ENCODE measurements around the gene PSMF1.

GRCh38 chr20:1204113-1204512, 85.7 kb downstream of the PSMF1 start:
- TF ChIP-seq, protein P1, sequence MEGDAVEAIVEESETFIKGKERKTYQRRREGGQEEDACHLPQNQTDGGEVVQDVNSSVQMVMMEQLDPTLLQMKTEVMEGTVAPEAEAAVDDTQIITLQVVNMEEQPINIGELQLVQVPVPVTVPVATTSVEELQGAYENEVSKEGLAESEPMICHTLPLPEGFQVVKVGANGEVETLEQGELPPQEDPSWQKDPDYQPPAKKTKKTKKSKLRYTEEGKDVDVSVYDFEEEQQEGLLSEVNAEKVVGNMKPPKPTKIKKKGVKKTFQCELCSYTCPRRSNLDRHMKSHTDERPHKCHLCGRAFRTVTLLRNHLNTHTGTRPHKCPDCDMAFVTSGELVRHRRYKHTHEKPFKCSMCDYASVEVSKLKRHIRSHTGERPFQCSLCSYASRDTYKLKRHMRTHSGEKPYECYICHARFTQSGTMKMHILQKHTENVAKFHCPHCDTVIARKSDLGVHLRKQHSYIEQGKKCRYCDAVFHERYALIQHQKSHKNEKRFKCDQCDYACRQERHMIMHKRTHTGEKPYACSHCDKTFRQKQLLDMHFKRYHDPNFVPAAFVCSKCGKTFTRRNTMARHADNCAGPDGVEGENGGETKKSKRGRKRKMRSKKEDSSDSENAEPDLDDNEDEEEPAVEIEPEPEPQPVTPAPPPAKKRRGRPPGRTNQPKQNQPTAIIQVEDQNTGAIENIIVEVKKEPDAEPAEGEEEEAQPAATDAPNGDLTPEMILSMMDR (conservative IDR thresholded peaks at IDR 0.05; ENCODE audit: low read depth, low read length), result no peak
- TF ChIP-seq, protein P2, sequence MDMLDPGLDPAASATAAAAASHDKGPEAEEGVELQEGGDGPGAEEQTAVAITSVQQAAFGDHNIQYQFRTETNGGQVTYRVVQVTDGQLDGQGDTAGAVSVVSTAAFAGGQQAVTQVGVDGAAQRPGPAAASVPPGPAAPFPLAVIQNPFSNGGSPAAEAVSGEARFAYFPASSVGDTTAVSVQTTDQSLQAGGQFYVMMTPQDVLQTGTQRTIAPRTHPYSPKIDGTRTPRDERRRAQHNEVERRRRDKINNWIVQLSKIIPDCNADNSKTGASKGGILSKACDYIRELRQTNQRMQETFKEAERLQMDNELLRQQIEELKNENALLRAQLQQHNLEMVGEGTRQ (IDR thresholded peaks at IDR 0.05; ENCODE audit: low read depth, low read length), result no peak
- TF ChIP-seq NFE2L2 (IDR thresholded peaks at IDR 0.05; ENCODE audit: low read depth, low read length) (no peak), RCOR1 (IDR thresholded peaks at IDR 0.05; ENCODE audit: insufficient replicate concordance, low read length) (no peak)

Data from IMR-90 (cell line).